Tongue (tissue), 2 donors: ENCODE results near the gene KRTAP3-3. TPM values are rescaled to one million over a fixed set of nuclear protein-coding genes. Genes with fewer than 3 reads are reported as not detected.
A peak's percentile ranks its signal among the peaks of the same experiment; 100 is the strongest.

Experiments
- DNase-seq: peaks from one replicate; pipeline ENCODE4 v3.0.0-alpha.2; 2015
- total RNA-seq: library from RNA; depleted of rRNA; stranded (reverse); fragments of >200 nt; gene quantifications from one replicate; pipeline ENCODE4 v1.2.3, GENCODE V29; 2014

Gene KRTAP3-3
- total RNA-seq, 1 donor from 2014 or later: not detected

DNA sequence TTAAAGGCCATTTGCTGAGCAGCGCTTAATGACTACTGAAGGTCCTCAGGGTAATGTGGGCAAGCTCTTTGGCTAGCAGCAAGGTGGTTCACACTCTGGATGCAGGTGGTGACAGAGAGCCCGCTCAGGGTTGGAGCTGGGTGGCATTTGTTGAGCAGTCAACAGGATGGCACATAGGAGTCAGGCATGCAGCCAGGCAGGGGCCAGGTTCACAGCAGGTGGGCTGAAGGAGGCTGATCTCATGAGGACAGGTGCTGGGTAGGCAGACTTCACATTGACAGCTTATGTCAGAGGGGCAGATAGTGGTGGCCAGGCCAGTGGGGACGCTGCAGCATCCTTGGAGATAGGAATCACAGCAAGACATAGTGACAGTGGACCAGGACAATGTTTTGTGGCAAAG, 10.4 kb upstream of the KRTAP3-3 start:
- DNase-seq: peak; percentile 27

GRCh38 chr17:41003926-41004325, 10.0 kb upstream of the KRTAP3-3 start:
- no peak for DNase-seq

DNA sequence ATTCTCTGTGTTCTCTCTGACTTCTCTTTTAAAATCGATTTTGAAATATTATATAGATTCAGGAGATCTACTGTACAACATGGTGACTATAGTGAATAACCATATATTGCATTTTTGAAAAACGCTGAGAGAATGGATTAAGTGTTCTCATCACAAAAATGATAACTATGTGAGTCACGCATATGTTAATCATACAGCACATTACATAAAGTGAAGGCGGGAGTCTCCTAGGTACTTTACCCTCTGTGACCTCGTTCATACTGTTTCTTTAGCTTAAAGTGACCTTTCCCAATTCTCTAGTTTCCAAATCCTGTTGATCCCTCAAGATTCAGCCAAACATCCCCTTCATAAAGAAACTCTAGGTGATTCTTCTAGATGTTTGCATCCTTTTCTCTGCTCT, 8.8 kb upstream of the KRTAP3-3 start:
- DNase-seq: no peak

DNA sequence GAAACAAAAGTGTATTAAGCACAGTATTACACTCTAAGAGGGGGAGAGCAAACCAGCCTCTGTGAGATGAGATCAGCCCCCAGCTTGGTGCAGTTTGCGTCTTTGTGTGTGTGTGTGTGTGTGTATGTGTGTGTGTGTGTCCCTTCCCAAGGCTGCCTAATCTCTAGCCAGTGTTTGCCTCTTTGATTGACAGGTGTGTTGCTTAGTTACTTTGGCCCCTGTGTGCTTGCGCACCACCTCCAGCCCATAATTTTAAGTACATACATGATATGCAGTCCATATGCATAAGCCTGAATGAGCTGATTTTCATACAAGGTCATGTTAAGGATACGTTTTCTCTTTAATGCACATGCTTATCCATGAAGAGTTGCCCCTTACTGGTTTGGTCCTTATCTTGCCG, 7.8 kb upstream of the KRTAP3-3 start:
- DNase-seq: no peak

GRCh38 chr17:40999563-40999962, 5.6 kb upstream of the KRTAP3-3 start, which contains the start of gene KRTAP3-2:
Gene KRTAP3-2 (minus strand): TSS chr17:40999906. CDS start chr17:40999853, 53 bp downstream.
- DNase-seq: peak; percentile 56

DNA sequence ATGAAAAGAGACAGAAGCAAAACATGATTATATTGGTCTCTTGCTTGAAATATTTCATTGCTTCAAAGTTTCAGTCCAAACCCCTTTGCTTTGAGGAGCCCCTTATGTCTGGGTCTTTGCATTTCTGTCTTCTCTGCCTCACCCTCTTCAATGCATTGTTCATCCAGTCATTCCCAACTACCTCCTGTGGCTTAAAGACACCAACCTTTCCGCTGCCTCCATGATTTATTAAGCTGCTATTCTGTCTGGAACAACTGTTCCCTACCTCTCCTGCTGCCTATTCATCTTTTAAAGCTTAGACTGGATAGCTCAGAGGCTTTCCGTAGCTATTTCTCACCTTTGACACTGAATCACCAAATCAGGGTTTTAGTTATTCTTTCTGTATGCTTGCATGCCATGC, 3.4 kb upstream of the KRTAP3-3 start:
- no peak for DNase-seq

DNA sequence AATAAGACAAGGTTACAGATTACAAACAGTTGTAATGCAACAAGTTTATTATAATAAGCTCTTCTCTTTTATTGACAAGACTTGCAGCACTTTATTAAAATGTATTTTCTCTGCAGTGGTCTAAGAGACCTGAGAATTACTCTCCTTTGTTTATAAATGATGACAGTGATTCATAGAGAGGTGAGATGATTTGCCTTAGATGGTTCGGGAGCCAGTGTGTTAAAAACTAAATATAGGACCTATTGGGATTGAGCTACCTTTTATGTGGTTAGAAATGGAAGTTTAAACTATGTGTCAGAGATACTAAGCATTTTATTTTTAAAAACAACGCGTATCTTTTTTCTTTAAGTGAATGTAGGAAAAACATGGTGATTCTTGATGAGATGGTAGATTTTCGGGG, 2.9 kb upstream of the KRTAP3-3 start:
- no peak for DNase-seq

DNA sequence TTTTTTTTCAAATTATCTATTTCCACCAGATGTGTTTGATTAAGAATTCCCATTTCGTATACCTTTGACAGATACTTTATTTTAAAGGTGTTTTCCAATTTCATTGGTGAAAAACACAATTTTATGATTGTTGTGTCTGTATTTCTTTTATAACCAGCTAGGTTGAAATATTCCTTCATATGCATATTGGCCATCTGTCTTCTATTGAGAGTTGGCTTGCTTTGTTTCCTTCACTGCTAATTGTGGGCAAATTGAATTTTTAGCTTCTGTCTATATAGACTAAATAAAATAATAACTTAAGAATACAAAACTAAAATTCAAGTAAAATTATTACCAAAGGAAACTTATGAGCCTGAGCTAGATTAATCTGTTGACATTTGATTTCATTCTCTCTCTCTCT, 1.2 kb upstream of the KRTAP3-3 start:
- no peak for DNase-seq

DNA sequence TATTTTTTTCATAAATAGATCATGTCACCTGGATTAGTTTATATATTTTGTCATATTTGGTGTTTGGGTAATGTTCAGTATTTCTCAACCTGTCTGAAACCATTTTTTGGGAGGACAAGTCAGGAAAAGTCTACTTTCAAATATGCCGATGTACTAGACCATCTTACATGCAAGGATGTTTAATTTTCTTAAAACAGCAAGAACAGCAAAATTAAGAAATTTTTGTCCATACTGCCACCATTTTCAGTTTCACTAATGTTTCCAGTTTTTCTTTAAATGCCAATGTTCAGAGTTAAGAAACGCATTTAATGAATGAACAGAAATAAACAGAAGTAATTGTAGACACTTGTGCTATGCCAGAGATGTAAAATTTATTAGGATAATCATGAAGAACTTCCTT, 880 bp downstream of the KRTAP3-3 start:
- DNase-seq: no peak

DNA sequence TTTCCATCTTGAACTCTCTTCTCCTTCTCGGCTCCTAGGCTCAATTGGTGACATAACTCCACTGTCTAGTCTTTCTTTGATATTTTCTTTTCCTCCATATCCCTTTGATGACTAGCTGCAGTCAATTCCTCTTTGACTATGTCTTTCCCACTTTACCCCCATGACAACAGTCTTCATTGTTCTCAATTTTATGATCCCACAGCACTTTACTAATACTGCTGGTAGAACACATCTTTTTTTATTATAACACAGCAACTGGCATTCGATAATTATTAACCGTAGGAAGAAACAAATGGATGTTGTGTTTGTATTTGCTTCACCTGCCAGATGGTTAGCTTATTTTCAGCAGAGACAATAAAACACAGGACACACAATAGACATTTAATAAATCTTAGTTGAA, 1.3 kb downstream of the KRTAP3-3 start:
- no peak for DNase-seq

DNA sequence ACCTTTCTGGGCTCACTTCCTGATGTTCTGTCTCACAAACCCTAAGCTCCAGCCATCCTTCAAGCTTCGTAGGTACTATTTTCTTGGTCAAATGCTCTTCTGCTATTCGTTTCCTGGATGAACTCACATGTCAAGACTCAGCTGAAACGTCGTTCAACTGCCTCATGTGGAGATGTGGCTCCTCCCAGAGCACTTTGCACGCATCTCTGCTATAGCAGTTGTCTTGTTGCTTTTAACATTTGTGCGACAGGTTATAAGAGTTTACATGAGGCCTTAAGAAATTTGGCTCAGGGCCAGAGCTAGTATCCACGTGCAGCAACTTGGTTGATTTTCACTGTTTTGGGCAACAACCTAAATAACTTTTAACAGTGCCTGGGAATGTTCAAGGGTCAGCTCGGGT, 7.0 kb downstream of the KRTAP3-3 start:
- peak; percentile 53 for DNase-seq

DNA sequence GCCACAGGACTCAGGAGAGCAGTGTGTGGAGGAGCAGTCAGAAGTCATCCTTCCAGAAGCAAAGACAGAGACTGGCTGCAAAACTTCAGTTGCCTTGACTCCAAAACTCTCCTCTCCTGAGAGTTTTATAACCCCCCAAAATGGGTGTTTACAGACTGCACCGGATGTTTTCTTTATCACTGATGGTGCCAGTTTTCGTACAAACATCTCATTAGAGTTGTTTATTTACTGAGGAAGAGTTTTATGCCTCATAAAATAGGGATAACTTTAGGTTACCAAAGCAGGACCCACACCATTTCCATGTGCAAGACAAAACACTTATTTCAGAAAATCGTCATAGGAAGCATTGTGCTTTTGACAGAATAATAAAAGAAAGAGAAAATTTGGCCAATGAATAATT, 9.7 kb downstream of the KRTAP3-3 start, which contains the start of gene KRT40:
Gene KRT40 (minus strand): TSS at position 101 of the 400 bp plus-strand sequence. CDS start 53 bp downstream, at position 48.
- DNase-seq: no peak

DNA sequence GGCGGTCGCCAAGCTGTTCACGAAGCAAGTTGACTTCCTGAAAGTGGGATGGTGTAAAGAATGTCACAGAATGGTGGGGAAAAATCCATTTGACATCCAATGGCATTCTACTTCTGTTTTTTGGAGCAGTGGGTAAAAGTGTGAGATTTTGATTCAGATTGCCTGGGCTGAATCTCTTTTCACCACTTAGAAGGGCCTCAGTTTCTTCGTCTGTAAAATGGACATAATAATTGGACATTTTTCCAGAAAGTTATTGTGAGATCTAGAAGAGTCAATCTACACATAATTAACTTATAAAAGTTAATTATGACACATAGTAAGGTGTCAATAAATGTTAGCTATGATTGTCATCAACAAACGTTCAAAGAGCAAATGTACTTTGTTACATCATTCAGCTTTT, 12.8 kb downstream of the KRTAP3-3 start:
- DNase-seq: no peak

DNA sequence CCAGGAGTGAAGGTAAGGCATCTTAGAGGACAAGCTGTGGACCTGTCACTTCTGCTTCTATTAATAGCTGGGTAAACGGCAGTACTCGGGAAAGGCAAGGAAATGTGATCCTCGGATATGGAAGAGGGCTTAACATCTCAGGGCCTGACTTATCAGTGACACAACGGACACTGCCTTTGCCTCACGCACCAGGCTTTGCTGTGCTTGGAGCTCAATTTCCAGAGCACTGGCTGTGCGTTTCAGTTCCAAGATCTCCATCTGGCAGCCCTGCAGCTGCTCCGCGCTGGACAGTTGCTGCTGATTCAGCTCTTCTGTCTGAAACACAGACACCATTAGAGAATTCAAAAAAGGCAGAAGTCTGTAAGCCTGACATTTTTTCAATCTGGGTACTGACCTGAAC, 13.4 kb downstream of the KRTAP3-3 start:
- DNase-seq: peak; percentile 92

GRCh38 chr17:40980117-40980516, 13.8 kb downstream of the KRTAP3-3 start:
- DNase-seq: no peak

DNA sequence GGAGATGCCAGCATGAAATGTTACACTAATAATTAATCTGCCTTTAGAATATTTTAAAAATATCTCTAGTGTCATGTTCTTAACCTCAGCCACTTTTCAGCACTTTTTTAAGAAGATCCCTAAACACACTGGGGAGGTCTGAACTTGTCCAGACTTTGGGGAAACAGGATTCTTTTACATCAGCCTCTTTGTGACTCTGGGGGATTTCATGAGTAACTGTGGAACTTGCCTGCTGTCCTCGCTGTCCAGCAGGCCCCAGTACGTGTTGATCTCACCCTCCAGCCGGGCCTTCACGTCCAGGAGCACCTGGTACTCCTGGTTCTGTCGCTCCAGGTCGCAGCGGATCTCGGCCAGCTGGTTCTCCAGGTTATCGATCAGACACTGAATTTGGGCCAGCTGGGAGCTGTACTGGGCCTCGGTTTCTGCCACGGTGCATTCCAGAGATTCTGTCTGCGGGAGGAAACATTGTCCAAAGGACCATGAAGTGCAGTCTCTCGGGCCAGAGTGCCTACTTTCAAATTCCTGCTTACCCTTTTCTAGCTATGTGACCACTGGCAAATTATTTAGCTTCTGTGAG, 15.3 kb downstream of the KRTAP3-3 start:
- peak; percentile 55 for DNase-seq

DNA sequence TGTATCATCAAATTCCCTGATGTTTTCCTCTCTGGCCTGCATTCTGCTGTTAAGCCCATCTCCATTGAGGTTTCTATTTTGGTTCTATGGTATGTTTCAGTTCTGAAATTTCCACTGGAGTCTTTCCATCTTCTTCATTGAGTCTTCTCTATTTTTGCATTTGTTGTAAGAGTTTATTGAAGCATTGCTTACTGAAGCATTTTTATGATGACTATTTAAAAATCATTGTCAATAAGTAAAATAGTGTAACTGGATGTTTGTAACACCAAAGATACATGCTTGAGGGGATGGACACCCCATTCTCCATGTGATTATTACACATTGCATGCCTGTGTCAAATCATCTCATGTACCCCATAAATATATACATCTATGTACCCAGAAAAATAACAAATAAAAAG, 18.4 kb downstream of the KRTAP3-3 start:
- DNase-seq: no peak

GRCh38 chr17:40974366-40974765, 19.6 kb downstream of the KRTAP3-3 start:
- DNase-seq: no peak

DNA sequence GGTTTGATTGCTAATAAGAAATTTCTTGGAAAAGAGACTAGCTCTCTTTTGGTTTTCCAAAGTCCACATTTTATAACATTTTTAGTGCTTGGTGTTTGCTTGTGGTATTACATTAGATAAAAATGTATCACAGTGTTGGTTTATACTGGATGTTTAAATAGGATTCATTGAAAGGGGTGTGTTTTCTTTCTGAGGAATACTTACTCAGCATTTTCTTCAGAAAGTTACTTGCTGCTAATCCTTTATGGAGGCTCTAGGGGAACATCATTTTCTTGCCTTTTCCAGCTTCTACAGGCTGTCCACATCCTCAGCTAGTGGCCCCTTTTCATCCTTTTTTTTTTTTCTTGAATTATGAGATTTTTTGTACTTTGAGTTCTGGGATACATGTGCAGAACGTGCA, 26.4 kb downstream of the KRTAP3-3 start:
- no peak for DNase-seq

DNA sequence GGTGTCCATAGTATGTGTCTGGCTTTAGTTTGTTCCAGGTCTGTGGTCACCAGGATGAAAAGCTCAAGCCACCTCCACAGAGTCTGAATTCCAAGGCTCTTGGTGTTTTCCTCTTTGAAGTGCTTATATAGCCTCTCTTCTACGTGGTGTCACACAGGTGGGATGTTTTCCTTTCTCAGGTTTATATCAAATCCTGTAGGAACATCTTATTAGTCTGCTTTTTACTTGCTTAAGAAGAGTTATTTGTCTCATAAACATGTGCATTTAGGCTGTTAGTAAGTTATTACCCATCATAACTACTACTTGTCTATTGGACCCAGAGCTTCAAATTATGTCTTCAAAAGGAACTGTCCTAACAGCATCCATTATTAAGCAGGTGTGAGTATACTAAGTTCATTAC, 27.1 kb downstream of the KRTAP3-3 start, which contains the start of gene KRT39:
Gene KRT39 (minus strand): TSS at position 101 of the 400 bp plus-strand sequence. CDS start 92 bp downstream, at position 9.
- no peak for DNase-seq

DNA sequence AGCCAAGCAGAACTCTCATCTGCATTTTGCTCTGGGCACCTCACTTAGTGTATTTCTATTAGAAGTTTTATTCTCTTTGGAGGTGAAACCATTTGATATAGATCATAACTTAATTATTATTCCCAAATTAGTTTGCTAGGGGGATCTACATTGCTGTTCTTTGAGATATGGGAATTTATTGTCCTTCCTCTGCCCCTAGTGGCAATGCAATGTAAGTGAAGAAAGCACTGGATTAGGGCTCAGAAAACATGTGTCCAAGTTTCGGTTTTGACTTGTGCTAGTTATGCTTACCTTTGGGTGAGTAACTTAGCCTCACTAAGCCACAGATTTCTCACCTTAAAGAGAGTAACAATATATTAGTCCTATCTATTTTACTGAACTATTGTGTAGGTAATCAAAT, 30.1 kb downstream of the KRTAP3-3 start:
- no peak for DNase-seq

DNA sequence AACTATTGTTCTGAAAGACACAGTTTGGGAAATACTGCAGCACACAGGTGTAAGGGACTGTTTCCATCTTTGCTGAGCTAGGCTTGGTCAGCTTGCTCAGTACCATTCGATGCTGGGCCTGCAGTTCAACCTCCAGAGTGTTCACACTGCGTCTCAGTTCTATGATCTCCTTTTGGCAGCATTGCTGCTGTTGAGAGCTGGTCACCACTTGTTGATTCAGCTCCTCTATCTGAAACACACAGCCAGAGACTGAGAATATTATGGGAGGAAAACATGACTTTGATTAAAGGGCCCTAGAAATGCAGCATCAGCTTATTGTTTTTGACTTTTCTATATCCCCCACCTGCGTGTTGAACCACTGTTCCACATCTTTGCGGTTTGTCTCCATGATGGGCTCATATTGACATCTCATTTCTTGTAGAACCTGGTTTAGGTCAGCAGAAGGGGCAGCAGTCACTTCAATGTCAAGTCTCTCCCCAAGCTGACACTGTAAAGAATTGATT, 31.9 kb downstream of the KRTAP3-3 start:
- no peak for DNase-seq

DNA sequence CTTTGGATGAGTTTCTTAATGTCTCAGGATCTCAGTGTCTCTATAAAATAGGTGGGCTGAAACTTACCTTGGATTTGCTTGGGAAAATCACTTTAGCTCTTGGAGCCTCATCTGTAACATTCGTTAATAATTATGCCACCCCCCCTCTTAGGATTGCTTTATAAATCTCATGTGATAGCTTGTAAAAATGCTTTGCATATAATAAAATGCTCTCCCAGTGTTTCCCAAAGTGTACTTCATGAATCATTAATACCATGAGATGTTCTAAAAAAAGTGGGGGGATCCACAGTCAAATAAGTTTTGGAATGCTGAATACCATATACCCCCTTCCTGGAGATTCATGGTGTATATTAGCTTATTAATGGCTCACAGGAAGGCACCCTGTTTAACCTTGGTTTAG, 32.4 kb downstream of the KRTAP3-3 start:
- no peak for DNase-seq

DNA sequence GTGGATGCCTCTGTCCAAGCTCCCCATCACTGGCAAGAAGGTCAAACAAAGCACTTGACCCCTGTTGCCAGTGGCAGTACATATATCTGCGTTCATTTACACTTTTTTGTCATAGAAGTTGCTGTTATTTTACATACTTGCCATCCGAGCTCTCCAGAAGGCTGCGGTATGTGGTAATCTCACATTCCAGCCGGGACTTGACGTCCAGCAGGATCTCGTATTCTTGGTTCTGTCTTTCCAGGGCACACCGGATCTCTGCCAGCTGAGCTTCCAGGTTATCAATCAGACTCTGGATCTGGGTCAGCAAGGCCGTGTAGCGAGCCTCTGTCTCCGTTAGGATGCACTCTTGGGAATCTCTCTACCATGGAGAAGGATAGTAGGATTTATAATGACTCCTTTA, 33.8 kb downstream of the KRTAP3-3 start:
- DNase-seq: no peak
